Measurements from ENCODE around the gene PYHIN1.

PYHIN1 gene

DNA sequence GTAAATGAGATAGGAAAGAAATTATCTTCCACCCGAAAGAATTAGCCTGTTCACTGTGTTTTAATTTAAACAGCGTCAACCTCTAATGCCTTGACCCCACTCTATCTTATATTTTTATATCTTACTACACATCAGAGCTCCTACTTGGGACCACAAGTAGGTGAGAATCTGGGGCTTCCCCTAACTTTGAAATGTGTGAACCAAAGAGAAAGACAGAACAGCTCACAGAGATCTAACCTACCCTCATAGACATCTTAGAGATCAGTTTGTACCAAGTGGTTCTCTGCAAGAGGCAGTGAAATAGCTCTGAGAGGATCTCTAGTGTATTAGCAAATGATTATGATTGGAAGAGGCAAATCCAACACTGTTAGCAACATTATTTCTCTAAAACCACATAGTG, 47.4 kb downstream of the PYHIN1 start:
- Histone ChIP-seq H3K27ac (ENCODE audit: low read depth, low read length) (no peak overlapping the region), H3K4me1 (ENCODE audit: control insufficient read depth, insufficient read depth, low read length) (no peaks in the 10 kb centered on the region), H3K27me3 (ENCODE audit: control insufficient read depth, insufficient read depth, low read length) (no peaks in the 10 kb centered on the region), H3K4me3 (ENCODE audit: low read depth, low read length) (no peak overlapping the region), H3K9ac (ENCODE audit: low read depth, low read length) (no peak overlapping the region), H3K36me3 (ENCODE audit: control insufficient read depth, insufficient read depth, low read length) (no peaks in the 10 kb centered on the region), H3K9me3 (ENCODE audit: control insufficient read depth, insufficient read depth, low read length) (0 out of 2 replicates have a peak, but pooled peaks cover 4% of the 10 kb centered on the region)

DNA sequence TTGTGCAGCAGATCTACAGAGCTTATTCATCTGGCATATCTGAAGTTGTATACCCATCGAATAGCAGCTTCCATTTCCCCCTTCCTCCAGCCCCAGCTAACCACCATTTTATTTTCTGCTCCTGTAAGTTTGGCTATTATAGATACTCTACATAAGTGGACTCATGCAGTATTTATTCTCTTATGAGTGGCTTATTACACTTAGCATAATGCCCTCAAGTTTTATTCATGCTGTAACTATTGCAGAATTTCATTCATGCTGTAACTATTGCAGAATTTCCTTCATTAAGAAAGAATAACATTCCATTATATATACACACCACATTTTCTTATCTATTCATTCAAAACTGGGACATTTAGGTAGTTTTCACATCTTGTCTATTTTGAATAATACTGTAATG, 47.9 kb downstream of the PYHIN1 start:
- H3K36me3 ChIP-seq (ENCODE audit: control insufficient read depth, insufficient read depth, low read length) = no peaks in the 10 kb centered on the region
- no peak overlapping the region for H3K9ac ChIP-seq (ENCODE audit: low read depth, low read length)
- H3K4me3 ChIP-seq (ENCODE audit: low read depth, low read length) = no peak overlapping the region
- 0 out of 2 replicates have a peak, but pooled peaks cover 4% of the 10 kb centered on the region for H3K9me3 ChIP-seq (ENCODE audit: control insufficient read depth, insufficient read depth, low read length)
- no peaks in the 10 kb centered on the region for H3K27me3 ChIP-seq (ENCODE audit: control insufficient read depth, insufficient read depth, low read length)
- no peak overlapping the region for H3K27ac ChIP-seq (ENCODE audit: low read depth, low read length)
- H3K4me1 ChIP-seq (ENCODE audit: control insufficient read depth, insufficient read depth, low read length) = no peaks in the 10 kb centered on the region

GRCh38 chr1:158983235-158983634, 51.9 kb downstream of the PYHIN1 start:
- Histone ChIP-seq H3K4me1 (ENCODE audit: control insufficient read depth, insufficient read depth, low read length) (no peaks in the 10 kb centered on the region), H3K27me3 (ENCODE audit: control insufficient read depth, insufficient read depth, low read length) (no peaks in the 10 kb centered on the region), H3K36me3 (ENCODE audit: control insufficient read depth, insufficient read depth, low read length) (no peaks in the 10 kb centered on the region), H3K9ac (ENCODE audit: low read depth, low read length) (no peak overlapping the region), H3K4me3 (ENCODE audit: low read depth, low read length) (no peak overlapping the region), H3K9me3 (ENCODE audit: control insufficient read depth, insufficient read depth, low read length) (0 out of 2 replicates have a peak, but pooled peaks cover 4% of the 10 kb centered on the region), H3K27ac (ENCODE audit: low read depth, low read length) (no peak overlapping the region)

DNA sequence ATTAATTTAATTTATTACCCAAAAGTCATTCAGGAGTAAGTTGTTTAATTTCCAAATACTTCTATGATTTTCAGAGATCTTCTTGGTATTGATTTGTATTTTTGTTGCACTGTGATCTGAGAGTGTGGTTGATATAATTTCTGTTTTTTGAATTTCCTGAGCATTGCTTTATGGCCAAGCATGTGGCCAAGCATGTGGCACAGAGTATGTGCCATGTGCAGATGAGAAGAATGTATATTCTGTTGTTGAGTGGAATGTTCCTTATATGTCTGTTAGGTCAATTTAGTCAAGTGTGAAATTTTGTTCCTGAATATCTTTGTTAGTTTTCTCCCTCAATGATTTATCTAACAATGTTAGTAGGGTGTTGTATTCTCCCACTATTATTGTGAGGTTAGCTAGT, 53.0 kb downstream of the PYHIN1 start:
- H3K4me1 ChIP-seq (ENCODE audit: control insufficient read depth, insufficient read depth, low read length) = no peaks in the 10 kb centered on the region
- no peak overlapping the region for H3K27ac ChIP-seq (ENCODE audit: low read depth, low read length)
- H3K9ac ChIP-seq (ENCODE audit: low read depth, low read length) = no peak overlapping the region
- H3K27me3 ChIP-seq (ENCODE audit: control insufficient read depth, insufficient read depth, low read length) = no peaks in the 10 kb centered on the region
- H3K36me3 ChIP-seq (ENCODE audit: control insufficient read depth, insufficient read depth, low read length) = no peaks in the 10 kb centered on the region
- no peak overlapping the region for H3K4me3 ChIP-seq (ENCODE audit: low read depth, low read length)
- H3K9me3 ChIP-seq (ENCODE audit: control insufficient read depth, insufficient read depth, low read length) = 0 out of 2 replicates have a peak, but pooled peaks cover 4% of the 10 kb centered on the region

GRCh38 chr1:158989424-158989823, 58.1 kb downstream of the PYHIN1 start:
- Histone ChIP-seq H3K4me1 (ENCODE audit: control insufficient read depth, insufficient read depth, low read length) (no peaks in the 10 kb centered on the region), H3K4me3 (ENCODE audit: low read depth, low read length) (no peak overlapping the region), H3K9me3 (ENCODE audit: control insufficient read depth, insufficient read depth, low read length) (no peaks in the 10 kb centered on the region), H3K27ac (ENCODE audit: low read depth, low read length) (no peak overlapping the region), H3K27me3 (ENCODE audit: control insufficient read depth, insufficient read depth, low read length) (no peaks in the 10 kb centered on the region), H3K9ac (ENCODE audit: low read depth, low read length) (no peak overlapping the region), H3K36me3 (ENCODE audit: control insufficient read depth, insufficient read depth, low read length) (no peaks in the 10 kb centered on the region)

GRCh38 chr1:158992787-158993312, 61.5 kb downstream of the PYHIN1 start:
- no peaks in the 10 kb centered on the region for H3K36me3 ChIP-seq (ENCODE audit: control insufficient read depth, insufficient read depth, low read length)

GRCh38 chr1:158996998-158997397, 65.6 kb downstream of the PYHIN1 start:
- H3K9ac ChIP-seq (ENCODE audit: low read depth, low read length) = no peak overlapping the region
- no peaks in the 10 kb centered on the region for H3K36me3 ChIP-seq (ENCODE audit: control insufficient read depth, insufficient read depth, low read length)
- no peak overlapping the region for H3K27ac ChIP-seq (ENCODE audit: low read depth, low read length)
- peaks cover 21% of the 10 kb centered on the region for H3K4me1 ChIP-seq (ENCODE audit: control insufficient read depth, insufficient read depth, low read length)
- no peaks in the 10 kb centered on the region for H3K27me3 ChIP-seq (ENCODE audit: control insufficient read depth, insufficient read depth, low read length)
- H3K4me3 ChIP-seq (ENCODE audit: low read depth, low read length) = no peak overlapping the region
- no peaks in the 10 kb centered on the region for H3K9me3 ChIP-seq (ENCODE audit: control insufficient read depth, insufficient read depth, low read length)

More at GRCh38 chr1:158992787-158993312, 61.5 kb downstream of the PYHIN1 start:
- Histone ChIP-seq H3K27me3 (ENCODE audit: control insufficient read depth, insufficient read depth, low read length) (no peaks in the 10 kb centered on the region), H3K4me3 (ENCODE audit: low read depth, low read length) (no peak overlapping the region), H3K27ac (ENCODE audit: low read depth, low read length) (no peak overlapping the region), H3K9me3 (ENCODE audit: control insufficient read depth, insufficient read depth, low read length) (no peaks in the 10 kb centered on the region), H3K9ac (ENCODE audit: low read depth, low read length) (no peak overlapping the region), H3K4me1 (ENCODE audit: control insufficient read depth, insufficient read depth, low read length) (no peaks in the 10 kb centered on the region)

DNA sequence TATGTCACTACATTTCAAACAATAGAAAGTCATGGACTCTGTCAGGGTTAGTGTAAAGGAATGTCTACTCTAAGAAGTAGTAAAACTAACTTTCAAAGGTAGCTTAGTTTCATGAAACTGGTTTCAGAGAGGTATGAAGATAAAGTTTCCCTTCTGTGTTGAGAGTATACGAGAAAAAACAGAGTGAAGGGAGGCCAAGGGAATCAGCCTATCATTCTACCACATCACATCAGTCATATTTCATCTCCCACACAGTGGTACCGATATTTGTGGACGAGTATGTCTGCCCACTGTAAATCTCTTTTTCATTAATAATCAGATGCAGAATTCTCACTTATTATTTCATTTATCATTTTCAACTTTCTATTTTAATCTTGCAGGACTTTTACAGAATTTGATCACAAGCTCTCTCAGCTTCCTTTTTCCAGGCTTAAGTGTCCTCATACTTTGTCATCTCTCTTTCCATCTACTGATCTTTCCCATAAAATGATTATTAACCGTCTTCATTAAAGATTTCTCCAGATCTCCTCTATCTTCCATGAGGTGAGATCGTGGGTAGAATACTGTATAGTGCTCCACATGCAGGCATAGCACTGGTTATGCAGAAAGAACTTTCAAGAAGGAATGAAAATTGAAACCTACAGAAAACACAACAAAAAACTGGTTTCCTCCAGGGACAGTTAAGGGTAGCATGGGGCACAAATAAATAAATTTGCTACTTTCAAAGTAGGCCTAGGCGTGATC, 66.9 kb downstream of the PYHIN1 start:
- H3K27me3 ChIP-seq (ENCODE audit: control insufficient read depth, insufficient read depth, low read length) = 0 out of 2 replicates have a peak, but pooled peaks cover 3% of the 10 kb centered on the region
- no peak overlapping the region for H3K4me3 ChIP-seq (ENCODE audit: low read depth, low read length)
- no peaks in the 10 kb centered on the region for H3K9me3 ChIP-seq (ENCODE audit: control insufficient read depth, insufficient read depth, low read length)
- H3K4me1 ChIP-seq (ENCODE audit: control insufficient read depth, insufficient read depth, low read length) = peaks cover 30% of the 10 kb centered on the region
- H3K36me3 ChIP-seq (ENCODE audit: control insufficient read depth, insufficient read depth, low read length) = no peaks in the 10 kb centered on the region
- H3K27ac ChIP-seq (ENCODE audit: low read depth, low read length) = no peak overlapping the region
- no peak overlapping the region for H3K9ac ChIP-seq (ENCODE audit: low read depth, low read length)

- Histone ChIP-seq H3K4me3 (ENCODE audit: low read depth, low read length) (peak overlapping the region; percentile 64), H3K9me3 (ENCODE audit: control insufficient read depth, insufficient read depth, low read length) (no peaks in the 10 kb centered on the region), H3K4me1 (ENCODE audit: control insufficient read depth, insufficient read depth, low read length) (peaks cover 31% of the 10 kb centered on the region), H3K9ac (ENCODE audit: low read depth, low read length) (peak overlapping the region; percentile 64), H3K27ac (ENCODE audit: low read depth, low read length) (peak overlapping the region; percentile 98), H3K36me3 (ENCODE audit: control insufficient read depth, insufficient read depth, low read length) (no peaks in the 10 kb centered on the region), H3K27me3 (ENCODE audit: control insufficient read depth, insufficient read depth, low read length) (peaks cover 4% of the 10 kb centered on the region; the same call in 1 of the 2 replicates)
These were observed 67.4 kb downstream of the PYHIN1 start for GRCh38 chr1:158998781-158999161.

DNA sequence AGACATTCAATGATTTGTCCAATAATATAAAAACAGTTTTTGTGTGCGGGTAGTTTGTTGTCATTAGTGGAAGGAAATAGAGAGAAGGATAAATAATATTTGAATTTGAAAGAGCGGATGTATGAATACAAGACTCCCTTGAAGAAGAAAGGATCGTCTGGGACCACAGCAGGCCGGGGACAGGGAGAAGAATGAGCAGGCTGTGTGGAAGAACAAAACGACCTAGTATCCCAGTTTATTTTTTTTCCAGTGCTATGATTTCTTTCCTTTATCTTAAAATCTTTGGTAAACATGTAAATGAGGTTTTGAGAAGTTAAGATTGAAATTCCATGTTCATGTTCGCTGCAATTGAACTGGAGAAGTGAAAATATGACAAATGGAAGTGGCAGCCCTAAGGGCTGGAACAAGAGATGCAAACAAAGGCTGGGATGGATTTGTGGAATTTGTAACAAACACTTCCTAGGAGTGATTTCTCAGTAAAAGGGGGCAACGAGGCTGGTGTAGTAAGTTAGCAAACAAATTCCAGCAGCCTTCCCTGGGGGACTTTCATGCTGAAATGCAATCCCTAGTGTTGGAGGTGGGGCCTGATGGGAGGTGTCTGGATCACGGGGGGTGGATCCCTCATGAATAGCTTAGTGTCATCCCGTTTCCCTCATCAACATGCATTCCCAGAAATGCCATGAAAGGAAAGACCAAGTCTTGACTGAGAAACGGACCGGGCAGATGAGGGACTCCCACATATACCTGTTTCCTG, 68.1 kb downstream of the PYHIN1 start:
- Histone ChIP-seq H3K27ac (ENCODE audit: low read depth, low read length) (peak overlapping the region; percentile 98), H3K4me3 (ENCODE audit: low read depth, low read length) (peak overlapping the region; percentile 64), H3K27me3 (ENCODE audit: control insufficient read depth, insufficient read depth, low read length) (peaks cover 10% of the 10 kb centered on the region), H3K4me1 (ENCODE audit: control insufficient read depth, insufficient read depth, low read length) (peaks cover 31% of the 10 kb centered on the region), H3K36me3 (ENCODE audit: control insufficient read depth, insufficient read depth, low read length) (no peaks in the 10 kb centered on the region), H3K9ac (ENCODE audit: low read depth, low read length) (peak overlapping the region; percentile 64), H3K9me3 (ENCODE audit: control insufficient read depth, insufficient read depth, low read length) (no peaks in the 10 kb centered on the region)

GRCh38 chr1:159000070-159000409, 68.7 kb downstream of the PYHIN1 start:
- H3K36me3 ChIP-seq (ENCODE audit: control insufficient read depth, insufficient read depth, low read length) = no peaks in the 10 kb centered on the region
- H3K9me3 ChIP-seq (ENCODE audit: control insufficient read depth, insufficient read depth, low read length) = no peaks in the 10 kb centered on the region
- H3K9ac ChIP-seq (ENCODE audit: low read depth, low read length) = peak overlapping the region; percentile 52
- H3K27me3 ChIP-seq (ENCODE audit: control insufficient read depth, insufficient read depth, low read length) = peaks cover 16% of the 10 kb centered on the region
- H3K4me1 ChIP-seq (ENCODE audit: control insufficient read depth, insufficient read depth, low read length) = peaks cover 34% of the 10 kb centered on the region
- peak overlapping the region; percentile 98 for H3K27ac ChIP-seq (ENCODE audit: low read depth, low read length)
- H3K4me3 ChIP-seq (ENCODE audit: low read depth, low read length) = peak overlapping the region; percentile 64

Data from HUES48 (cell line).